Measurements from ENCODE around the gene BCL2.
"Not testable (repeated sequence)": the region's sequence is repeated elsewhere in the genome, so short reads cannot be mapped to it uniquely, and the experiment has no call there.

The BCL2 gene

GRCh38 chr18:63229971-63230370 lies 89.6 kb downstream of the BCL2 start:
- no peak for DNase-seq

DNA sequence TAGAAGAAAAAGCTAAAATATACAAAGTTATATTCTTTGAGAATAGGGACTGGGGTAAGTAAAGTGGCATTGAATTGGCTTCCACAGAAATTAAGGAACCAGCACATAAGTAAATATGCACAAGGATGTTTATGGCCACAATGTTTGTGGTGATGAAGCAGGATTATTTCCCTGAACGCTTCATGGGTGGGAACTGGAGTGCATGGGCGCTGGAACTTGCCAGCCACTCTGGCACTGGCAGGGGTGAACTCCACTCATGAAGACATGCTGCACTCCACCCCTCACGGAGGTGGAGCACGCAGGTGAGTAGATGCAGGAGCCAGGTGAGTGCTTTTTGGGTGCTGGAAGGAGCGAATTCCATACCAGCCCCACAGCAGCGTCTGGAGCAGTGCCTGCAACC lies 94.1 kb downstream of the BCL2 start:
- DNase-seq = no peak

DNA sequence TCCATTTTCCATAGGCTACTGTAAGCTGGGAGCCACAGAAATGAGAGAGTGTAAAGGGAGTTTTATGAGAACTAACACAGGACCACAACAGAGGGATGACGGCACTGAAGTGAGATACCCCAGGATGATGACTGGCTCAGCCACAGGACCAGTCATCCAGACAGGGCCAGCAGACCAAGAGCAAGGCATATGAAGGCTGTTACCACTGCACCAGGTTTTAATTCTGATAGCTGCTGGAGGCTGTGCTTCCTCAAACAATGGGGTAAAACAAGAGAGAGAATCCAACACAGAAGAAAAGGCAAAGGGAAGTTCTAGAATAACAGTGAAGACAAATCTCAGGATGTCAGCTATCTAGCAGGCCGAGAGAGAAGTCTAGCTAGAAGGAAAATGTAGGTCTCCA lies 94.9 kb downstream of the BCL2 start:
- no peak for DNase-seq

- no peak for DNase-seq
Measured at GRCh38 chr18:63223837-63224236, 95.7 kb downstream of the BCL2 start.

- DNase-seq = no peak
Measured at GRCh38 chr18:63220903-63221302, 98.7 kb downstream of the BCL2 start.

- DNase-seq = no peak
Measured at GRCh38 chr18:63218472-63218871, 101.1 kb downstream of the BCL2 start.

GRCh38 chr18:63216516-63217311 lies 102.9 kb downstream of the BCL2 start:
- no peak for DNase-seq

DNA sequence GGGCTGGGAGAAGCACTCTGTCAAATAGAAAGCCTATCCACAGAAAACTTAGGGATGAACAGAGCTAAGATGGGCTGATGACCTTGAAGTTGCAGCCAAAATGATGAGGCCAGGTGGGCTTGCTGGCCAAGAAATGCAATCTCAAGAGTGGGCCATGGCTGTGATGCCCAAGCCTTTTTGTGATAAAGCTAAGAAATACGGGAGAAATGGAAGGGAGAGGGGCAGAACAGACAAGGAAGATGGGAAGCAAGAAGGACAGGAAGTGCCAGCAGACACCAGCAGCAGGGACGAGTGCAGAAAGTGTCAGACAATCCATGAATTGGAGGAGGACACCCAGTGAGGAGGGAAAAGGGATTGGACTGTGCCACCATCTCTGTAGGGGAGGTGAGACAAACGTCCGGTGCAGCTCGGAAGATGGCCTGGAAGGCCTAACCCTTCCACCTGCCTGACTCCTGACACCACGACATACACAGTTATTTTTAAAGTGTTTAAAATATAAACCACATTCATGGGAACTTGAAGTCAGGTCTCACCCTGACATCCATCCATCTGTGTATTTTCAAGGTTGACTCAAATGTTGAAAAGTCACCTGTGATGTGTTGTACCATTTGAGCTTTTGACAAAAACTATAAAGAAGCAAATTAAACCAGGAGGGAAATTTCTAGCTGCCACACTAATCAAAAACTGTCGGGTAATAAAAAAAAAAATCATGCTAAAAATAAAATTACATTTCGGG lies 105.5 kb downstream of the BCL2 start:
- no peak for DNase-seq

GRCh38 chr18:63213331-63213900 lies 106.2 kb downstream of the BCL2 start:
- DNase-seq = no peak

DNA sequence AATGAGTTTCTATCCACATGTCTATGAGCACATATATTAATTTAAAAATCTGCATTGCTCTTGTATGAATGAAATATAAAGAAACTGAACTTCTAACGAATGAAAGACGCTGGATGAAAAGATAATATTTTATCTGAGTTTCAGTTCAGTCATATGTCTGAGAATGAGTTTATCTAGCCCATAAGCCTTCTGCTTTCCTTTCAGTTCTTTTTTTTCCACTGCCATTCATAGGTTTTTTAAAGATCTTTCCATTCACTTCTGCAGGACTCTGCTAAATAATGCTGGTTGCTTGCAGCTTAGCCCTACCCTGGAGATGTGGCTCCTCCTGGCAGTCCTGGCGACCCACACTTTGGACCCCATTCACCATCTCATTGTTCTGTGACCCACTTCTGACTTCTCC lies 109.0 kb downstream of the BCL2 start:
- no peak for DNase-seq

GRCh38 chr18:63208676-63209075 lies 110.9 kb downstream of the BCL2 start:
- no peak for DNase-seq

DNA sequence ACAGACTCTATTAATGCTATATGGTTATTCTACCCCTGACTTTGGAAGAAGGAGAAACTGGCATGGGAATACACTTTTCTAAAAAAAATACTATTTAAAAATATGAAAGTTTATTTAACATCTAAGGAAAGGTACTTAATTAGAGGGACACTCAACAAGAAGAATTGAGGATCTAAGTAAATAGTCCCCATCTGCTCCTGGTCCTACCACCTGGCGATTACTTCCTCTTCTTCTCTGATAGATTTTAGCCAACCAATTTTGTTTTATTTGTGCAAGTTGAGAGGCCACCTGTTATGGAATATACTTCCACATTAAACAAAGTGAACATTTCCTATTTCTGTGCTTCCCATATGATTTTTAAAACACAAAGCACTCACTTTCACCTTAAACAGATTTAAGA lies 111.7 kb downstream of the BCL2 start:
- peak; percentile 69 for DNase-seq

- peak; percentile 76 for DNase-seq
Measured at GRCh38 chr18:63207143-63207790, 112.3 kb downstream of the BCL2 start.

DNA sequence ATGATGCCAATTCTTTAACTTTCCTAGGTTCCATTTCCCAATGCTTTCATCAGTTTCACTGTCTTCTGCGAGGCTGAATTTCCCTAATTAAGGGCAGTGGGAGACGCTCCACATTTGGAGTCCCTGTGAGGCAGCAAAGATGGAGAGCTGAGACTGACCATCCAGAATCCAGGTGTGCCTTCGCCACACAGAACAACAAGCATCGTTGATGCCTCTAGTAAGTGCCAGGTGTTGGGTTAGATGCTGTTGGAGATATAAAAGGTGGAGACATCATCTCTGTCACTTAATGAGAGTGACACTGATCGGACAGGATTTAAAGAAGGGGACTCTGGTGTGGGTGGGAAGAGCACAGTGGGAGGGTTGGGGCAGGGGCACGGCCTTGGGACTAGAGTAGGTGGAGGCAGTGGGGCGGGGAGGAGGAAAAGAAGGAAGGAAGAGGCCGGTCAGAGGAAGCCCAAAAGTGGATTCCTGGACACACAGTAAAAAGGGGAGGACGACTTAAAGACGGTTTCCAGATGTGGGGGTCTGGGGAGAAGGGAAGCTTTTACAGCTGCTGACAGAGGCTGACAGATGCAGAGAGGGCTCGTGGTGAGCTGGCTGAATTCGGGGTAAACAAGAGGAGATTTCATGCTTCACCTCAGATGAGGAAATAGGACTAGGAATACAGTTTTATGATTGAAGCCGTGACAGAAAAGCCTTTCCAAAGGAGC lies 113.0 kb downstream of the BCL2 start:
- no peak for DNase-seq

DNA sequence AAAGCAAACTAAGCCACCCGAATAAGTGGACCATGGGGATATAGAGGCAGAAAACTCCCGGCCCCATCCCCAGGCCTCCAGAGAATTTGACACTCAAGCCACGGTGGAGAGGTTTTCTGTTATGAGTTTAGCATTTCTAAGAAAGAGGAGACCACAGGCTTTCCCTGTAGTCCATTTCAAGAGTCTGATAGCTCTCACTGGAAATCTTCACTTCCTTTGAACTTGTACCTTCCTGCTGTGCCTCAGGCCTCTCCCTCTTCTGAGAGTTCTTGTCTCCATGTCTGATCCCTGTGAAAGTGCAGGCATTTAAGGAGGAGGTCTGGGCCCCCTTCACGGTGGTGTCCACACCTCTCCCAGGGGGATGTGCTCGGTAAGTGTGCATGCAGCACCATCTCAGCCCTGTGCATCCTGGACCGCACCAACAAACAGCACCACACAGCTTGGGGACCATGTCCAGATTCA lies 113.7 kb downstream of the BCL2 start:
- peak; percentile 60 for DNase-seq

- no peak for DNase-seq
Measured at GRCh38 chr18:63203497-63203896, 116.1 kb downstream of the BCL2 start.

- DNase-seq = no peak
Measured at GRCh38 chr18:63202828-63203227, 116.7 kb downstream of the BCL2 start.

DNA sequence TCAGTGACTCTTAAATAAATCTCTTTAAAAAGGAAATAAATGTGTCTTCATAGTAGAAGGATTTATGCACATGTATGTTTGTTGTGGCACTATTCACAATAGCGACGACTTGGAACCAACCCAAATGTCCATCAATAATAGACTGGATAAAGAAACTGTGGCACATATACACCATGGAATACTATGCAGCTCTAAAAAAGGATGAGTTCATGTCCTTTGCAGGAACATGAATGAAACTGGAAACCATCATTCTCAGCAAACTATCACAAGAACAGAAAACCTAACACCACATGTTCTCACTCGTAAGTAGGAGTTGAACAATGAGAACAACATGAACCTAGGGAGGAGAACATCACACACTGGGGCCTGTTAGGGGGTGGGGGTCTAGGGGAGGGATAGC lies 118.1 kb downstream of the BCL2 start:
- not testable (repeated sequence) for DNase-seq

DNA sequence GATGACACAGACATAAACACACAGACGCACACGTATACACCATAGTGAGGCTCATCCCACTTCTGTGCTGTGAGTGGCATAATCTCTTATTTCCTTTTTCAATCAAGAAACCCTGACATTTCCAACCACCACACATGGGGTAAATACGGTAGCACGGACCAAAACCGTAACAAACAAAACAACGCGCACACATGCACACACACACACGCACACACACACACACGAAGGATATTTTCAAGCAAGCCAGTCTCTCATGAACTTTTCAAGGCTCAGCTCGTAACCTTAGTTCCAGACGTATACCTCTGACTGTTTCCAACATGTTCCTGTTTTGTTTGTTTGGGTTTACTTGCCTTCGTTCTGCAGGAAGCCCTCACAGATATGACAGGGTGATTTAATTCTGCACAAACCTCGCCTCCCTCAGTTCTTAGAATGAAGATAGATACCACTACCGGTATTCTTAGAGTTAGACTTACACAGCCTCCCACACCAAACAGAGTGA lies 119.8 kb downstream of the BCL2 start:
- DNase-seq = no peak

DNA sequence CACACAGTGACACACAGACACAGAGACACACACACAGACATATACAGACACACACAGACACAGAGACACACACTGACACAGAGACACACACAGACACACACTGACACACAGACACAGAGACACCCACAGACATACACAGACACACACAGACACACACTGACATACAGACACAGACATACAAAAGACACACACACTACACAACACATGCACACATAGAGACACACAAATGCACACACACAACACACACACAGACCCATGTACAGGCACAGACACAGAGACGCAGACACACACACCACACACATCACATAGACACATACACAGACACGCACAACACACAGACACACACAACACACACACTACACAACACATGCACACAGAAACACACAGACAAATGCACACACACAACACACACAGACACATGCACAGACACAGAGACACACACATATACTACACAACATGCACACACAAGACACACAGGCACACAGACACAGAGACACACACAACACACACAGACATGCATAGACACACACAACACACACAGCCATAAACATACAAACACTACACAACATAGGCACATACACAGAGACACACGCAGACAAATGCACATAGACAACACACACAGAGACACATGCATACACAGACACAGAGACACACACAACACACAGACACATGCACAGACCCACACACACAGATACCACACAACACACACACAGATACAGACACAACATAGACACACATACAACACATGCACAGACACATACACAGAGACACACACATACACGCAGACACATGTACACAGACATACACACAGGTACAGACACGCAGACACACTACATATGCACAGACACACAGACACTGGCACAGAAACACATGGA lies 120.5 kb downstream of the BCL2 start:
- no peak for DNase-seq

DNA sequence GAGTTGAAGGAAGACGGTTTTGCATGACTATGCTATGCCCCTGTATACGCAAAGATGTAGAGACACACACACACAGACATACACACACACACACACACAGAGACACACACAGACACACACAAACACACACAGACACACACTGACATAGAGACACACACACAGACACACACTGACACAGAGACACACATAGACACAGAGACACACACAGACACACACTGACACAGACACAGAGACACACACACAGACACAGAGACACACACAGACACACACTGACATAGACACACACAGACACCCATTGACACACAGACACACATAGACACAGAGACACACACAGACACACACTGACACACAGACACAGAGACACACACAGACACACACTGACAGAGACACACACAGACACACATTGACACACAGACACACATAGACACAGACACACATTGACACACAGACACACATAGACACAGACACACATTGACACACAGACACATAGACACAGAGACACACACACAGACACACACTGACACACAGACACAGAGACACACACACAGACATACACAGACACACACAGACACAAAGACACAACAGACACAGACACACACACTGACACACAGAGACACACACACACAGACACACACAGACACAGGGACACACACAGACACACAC lies 121.3 kb downstream of the BCL2 start:
- DNase-seq = no peak

Measured in NCI-H526 treated with DMSO at 0.1 percent for 48 hours (cell line).